WERI-Rb-1 (cell line): ENCODE measurements around the gene KDM4B.

Experiments
- DNase-seq: peaks from one replicate; pipeline ENCODE4 v3.0.0-alpha.2; 2020
- H3K27ac ChIP-seq: fragments of 250-450 bp; sonication (Bioruptor Pico); 2 replicates; pipeline ENCODE4 v1.5.1; 2020; ENCODE audit warnings: mild to moderate bottlenecking, moderate library complexity
- H3K27me3 ChIP-seq: fragments of 250-450 bp; sonication (Bioruptor Pico); 2 replicates; pipeline ENCODE4 v1.5.1; 2021; ENCODE audit warnings: mild to moderate bottlenecking, low read depth, moderate library complexity; ENCODE audit not compliant: insufficient read depth, severe bottlenecking
- H3K36me3 ChIP-seq: fragments of 250-450 bp; sonication (Bioruptor Pico); 2 replicates; pipeline ENCODE4 v1.5.1; 2020; ENCODE audit warnings: mild to moderate bottlenecking, moderate library complexity
- H3K4me3 ChIP-seq: 2 replicates; pipeline ENCODE4 v1.5.1; 2011; ENCODE audit warnings: low read depth, mild to moderate bottlenecking, control low read depth, low read length
- H3K9me3 ChIP-seq: fragments of 250-450 bp; sonication (Bioruptor Pico); 2 replicates; pipeline ENCODE4 v1.5.1; 2021; ENCODE audit warnings: mild to moderate bottlenecking, moderate library complexity; ENCODE audit not compliant: severe bottlenecking
- CTCF ChIP-seq: IDR thresholded peaks from 2 replicates; pipeline ENCODE4 v1.5.1; 2011; ENCODE audit warnings: low read depth, mild to moderate bottlenecking, control low read depth, inconsistent platforms, low read length

KDM4B gene

GRCh38 chr19:5122671-5123409 is 153.9 kb downstream of the KDM4B start:
- H3K27ac ChIP-seq, result no peak overlapping the region
- no peak for DNase-seq
- no peak for TF ChIP-seq CTCF
- H3K27me3 ChIP-seq, result no peaks in the 10 kb centered on the region
- no peak overlapping the region for H3K4me3 ChIP-seq
- H3K9me3 ChIP-seq, result no peaks in the 10 kb centered on the region
- H3K36me3 ChIP-seq, result peaks cover 34% of the 10 kb centered on the region

- no peak for DNase-seq
- Histone ChIP-seq H3K27me3 (no peaks in the 10 kb centered on the region), H3K4me3 (no peak overlapping the region), H3K9me3 (no peaks in the 10 kb centered on the region), H3K36me3 (peaks cover 32% of the 10 kb centered on the region), H3K27ac (no peak overlapping the region)
- no peak for TF ChIP-seq CTCF
Measured at GRCh38 chr19:5123646-5124045, 154.7 kb downstream of the KDM4B start.

GRCh38 chr19:5124111-5124855 is 155.4 kb downstream of the KDM4B start:
- H3K9me3 ChIP-seq, result no peaks in the 10 kb centered on the region
- DNase-seq, result no peak
- no peak overlapping the region for H3K27ac ChIP-seq
- peaks cover 30% of the 10 kb centered on the region for H3K36me3 ChIP-seq
- no peak for TF ChIP-seq CTCF
- no peaks in the 10 kb centered on the region for H3K27me3 ChIP-seq
- H3K4me3 ChIP-seq, result no peak overlapping the region

GRCh38 chr19:5125376-5125775 is 156.5 kb downstream of the KDM4B start:
- Histone ChIP-seq H3K27me3 (no peaks in the 10 kb centered on the region), H3K36me3 (peaks cover 30% of the 10 kb centered on the region), H3K4me3 (no peak overlapping the region), H3K9me3 (no peaks in the 10 kb centered on the region), H3K27ac (no peak overlapping the region)
- TF ChIP-seq CTCF, result no peak
- DNase-seq, result no peak

GRCh38 chr19:5125797-5126497 is 157.0 kb downstream of the KDM4B start:
- Histone ChIP-seq H3K9me3 (no peaks in the 10 kb centered on the region), H3K36me3 (peaks cover 29% of the 10 kb centered on the region), H3K27ac (no peak overlapping the region), H3K27me3 (no peaks in the 10 kb centered on the region), H3K4me3 (no peak overlapping the region)
- DNase-seq, result no peak
- no peak for TF ChIP-seq CTCF
